Keratinocyte (primary cell): Measurements from ENCODE around the gene TFDP1. TPM values are rescaled to one million over a fixed set of nuclear protein-coding genes. Genes with fewer than 3 reads are reported as not detected.

ENCODE experiments used
- DNase-seq: peaks from one replicate; pipeline ENCODE4 v3.0.0-alpha.2; 2011; ENCODE audit warnings: low read depth, missing footprints, low spot score
- FAIRE-seq: peaks from 2 replicates; lab custom pipeline; 2011; peaks lifted over from hg19 to GRCh38; lab: Jason Lieb, UNC
- H2AFZ ChIP-seq: 2 replicates; pipeline ENCODE4 v1.6.0; 2012; ENCODE audit warnings: low read length, control low read depth, inconsistent platforms; ENCODE audit not compliant: control insufficient read depth
- H3K27ac ChIP-seq: 2 replicates; pipeline ENCODE4 v1.5.1; 2011; ENCODE audit warnings: low read length; ENCODE audit not compliant: control insufficient read depth, insufficient read depth
- H3K27me3 ChIP-seq: 3 replicates; pipeline ENCODE4 v1.6.0; 2011; ENCODE audit warnings: low read length; ENCODE audit not compliant: control insufficient read depth, insufficient read depth; ENCODE audit errors: extremely low read depth
- H3K36me3 ChIP-seq, 2 experiments: 2 replicates in 1 of 2; 3 replicates in 1 of 2; pipeline ENCODE4 v1.5.1; 2011; ENCODE audit warnings: low read length in 2 of 2, mild to moderate bottlenecking in 1 of 2; ENCODE audit not compliant: control insufficient read depth in 2 of 2, insufficient read depth in 2 of 2; ENCODE audit errors: extremely low read depth in 1 of 2
- H3K4me1 ChIP-seq: 3 replicates; pipeline ENCODE4 v1.5.1; 2011; ENCODE audit warnings: low read length; ENCODE audit not compliant: control insufficient read depth, insufficient read depth; ENCODE audit errors: extremely low read depth
- H3K4me2 ChIP-seq: 3 replicates; pipeline ENCODE4 v1.6.0; 2011; ENCODE audit warnings: low read depth, low read length; ENCODE audit not compliant: control insufficient read depth, insufficient read depth; ENCODE audit errors: extremely low read depth
- H3K4me3 ChIP-seq, 3 experiments: fragments of 200-600 bp in 1 of 3; sonication (generic) in 1 of 3; 2 replicates in 2 of 3; 3 replicates in 1 of 3; pipeline ENCODE4 v1.5.1; 2011 to 2016; ENCODE audit warnings: low read length in 3 of 3, mild to moderate bottlenecking in 3 of 3, control low read depth in 2 of 3, inconsistent platforms in 1 of 3, low read depth in 1 of 3, mixed read lengths in 1 of 3, mixed run types in 1 of 3, moderate library complexity in 1 of 3; ENCODE audit not compliant: control insufficient read depth in 2 of 3, insufficient read depth in 2 of 3; ENCODE audit errors: extremely low read depth in 1 of 3
- H3K79me2 ChIP-seq: 2 replicates; pipeline ENCODE4 v1.6.0; 2012; ENCODE audit warnings: low read length; ENCODE audit not compliant: control insufficient read depth, insufficient read depth
- H3K9ac ChIP-seq: 3 replicates; pipeline ENCODE4 v1.6.0; 2011; ENCODE audit warnings: low read length; ENCODE audit not compliant: control insufficient read depth, insufficient read depth; ENCODE audit errors: extremely low read depth
- H3K9me1 ChIP-seq: 3 replicates; pipeline ENCODE4 v1.6.0; 2011; ENCODE audit warnings: low read length; ENCODE audit not compliant: control insufficient read depth, insufficient read depth; ENCODE audit errors: extremely low read depth
- H3K9me3 ChIP-seq: 2 replicates; pipeline ENCODE4 v1.5.1; 2012; ENCODE audit warnings: low read depth, low read length; ENCODE audit not compliant: control insufficient read depth
- H4K20me1 ChIP-seq: 3 replicates; pipeline ENCODE4 v1.6.0; 2011; ENCODE audit warnings: low read length; ENCODE audit not compliant: control insufficient read depth, insufficient read depth; ENCODE audit errors: extremely low read depth
- CTCF ChIP-seq, 3 experiments: IDR thresholded peaks in 1 of 3; conservative IDR thresholded peaks in 1 of 3; optimal IDR thresholded peaks in 1 of 3; 2 replicates in 2 of 3; 3 replicates in 1 of 3; pipeline versions ENCODE3 to v1.5.1; 2011; ENCODE audit warnings: low read length in 3 of 3, mild to moderate bottlenecking in 3 of 3, moderate library complexity in 2 of 3, control low read depth in 1 of 3, inconsistent platforms in 1 of 3; ENCODE audit not compliant: insufficient read depth in 2 of 3; ENCODE audit errors: extremely low read depth in 1 of 3
- EZH2 ChIP-seq: IDR thresholded peaks from one replicate; pipeline ENCODE4 v1.6.1; 2012; ENCODE audit warnings: inconsistent platforms, mild to moderate bottlenecking, low read length, moderate library complexity
- dilution Hi-C: fragments of 300-500 bp; cut with MboI; formaldehyde crosslinking; loops from one replicate; pipeline ENCODE4 v1.7.0; 2020; ENCODE audit warnings: low sequenced_read_pairs; ENCODE audit not compliant: extremely low pct_ligation_motif_present
- polyA plus RNA-seq, 5 experiments: library from polyadenylated mRNA; depleted of rRNA in 3 of 5; stranded (reverse) in 3 of 5; stranded (forward) in 1 of 5; unstranded in 1 of 5; fragments of >200 nt; gene quantifications; 1 replicate in 1 of 5; 2 replicates in 3 of 5; 3 replicates in 1 of 5; pipeline versions ENCODE4 v1.2.1 to v1.2.3, GENCODE V29; 2011 to 2012; ENCODE audit warnings: missing spikeins in 2 of 5, low read depth in 1 of 5, low replicate concordance in 1 of 5

Gene TFDP1
- polyA plus RNA-seq, 1 donor (not counting 4 experiments of a cell fraction or from before 2014, with no cell fraction given) = 105 TPM

- Histone ChIP-seq H3K27ac (no peak overlapping the region), H3K9me3 (no peaks in the 10 kb centered on the region), H3K4me1 (no peaks in the 10 kb centered on the region), H3K4me3 (no peak overlapping the region), H3K36me3 (peaks cover 21 to 23% of the 10 kb centered on the region in 2 experiments), H4K20me1 (peaks cover 8% of the 10 kb centered on the region), H3K79me2 (peaks cover 76% of the 10 kb centered on the region), H3K9ac (no peak overlapping the region), H3K9me1 (no peaks in the 10 kb centered on the region), H3K4me2 (no peak overlapping the region), H3K27me3 (no peaks in the 10 kb centered on the region), H2AFZ (no peak overlapping the region)
- DNase-seq = no peak
- no peak for TF ChIP-seq CTCF (optimal IDR thresholded peaks at IDR 0.05 in 1 of 3, IDR thresholded peaks at IDR 0.05 in 1 of 3, conservative IDR thresholded peaks at IDR 0.05 in 1 of 3; ENCODE audit: extremely low read depth in 1 of 3, insufficient read depth in 2 of 3, low read length in 3 of 3)
- TF ChIP-seq EZH2 = no peak
- dilution Hi-C loops = no loop called here
- FAIRE-seq = no peak
Measured at GRCh38 chr13:113620036-113620796, 35.7 kb downstream of the TFDP1 start.

DNA sequence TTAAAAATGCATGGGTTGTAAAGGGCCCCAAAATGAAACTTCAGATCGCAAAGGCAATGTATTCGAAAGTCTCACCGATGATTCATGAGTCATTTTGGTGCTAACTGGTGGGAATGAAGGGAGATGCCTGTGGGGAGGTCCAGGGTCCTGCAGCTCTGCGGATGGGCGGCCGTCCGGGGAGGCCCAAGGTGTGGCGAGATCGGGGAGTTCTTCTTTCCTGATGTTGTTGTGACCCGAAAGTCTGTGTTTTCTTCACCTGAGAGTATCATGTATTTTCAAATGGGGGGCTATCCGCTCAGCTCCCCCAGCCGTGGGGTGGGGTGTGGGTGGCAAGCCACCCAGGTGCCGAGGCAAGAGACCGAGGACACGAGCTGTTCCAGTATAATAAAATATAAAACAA lies 36.5 kb downstream of the TFDP1 start:
- H3K9me3 ChIP-seq = no peaks in the 10 kb centered on the region
- TF ChIP-seq EZH2 (no peak), CTCF (optimal IDR thresholded peaks at IDR 0.05 in 1 of 3, IDR thresholded peaks at IDR 0.05 in 1 of 3, conservative IDR thresholded peaks at IDR 0.05 in 1 of 3; ENCODE audit: extremely low read depth in 1 of 3, insufficient read depth in 2 of 3, low read length in 3 of 3) (no peak)
- no peak overlapping the region for H3K4me2 ChIP-seq
- peaks cover 21 to 24% of the 10 kb centered on the region in 2 experiments for H3K36me3 ChIP-seq
- no peak overlapping the region for H3K27ac ChIP-seq
- no peaks in the 10 kb centered on the region for H3K9me1 ChIP-seq
- no peak overlapping the region for H3K4me3 ChIP-seq
- no peak overlapping the region for H2AFZ ChIP-seq
- no peak for FAIRE-seq
- peaks cover 8% of the 10 kb centered on the region for H4K20me1 ChIP-seq
- no peaks in the 10 kb centered on the region for H3K4me1 ChIP-seq
- DNase-seq = no peak
- no peaks in the 10 kb centered on the region for H3K27me3 ChIP-seq
- dilution Hi-C loops = no loop called here
- H3K9ac ChIP-seq = no peak overlapping the region
- H3K79me2 ChIP-seq = peaks cover 75% of the 10 kb centered on the region
